GM19455 (cell line): ENCODE measurements around the gene TM2D3.

Experiments
- ATAC-seq: cut with Tn5 transposase; IDR thresholded peaks from one replicate; pipeline ENCODE4 v1.9.1; 2021; ENCODE audit not compliant: unreplicated experiment

The TM2D3 gene

GRCh38 chr15:101625980-101626379 lies 26.2 kb downstream of the TM2D3 start:
- ATAC-seq, result no peak

DNA sequence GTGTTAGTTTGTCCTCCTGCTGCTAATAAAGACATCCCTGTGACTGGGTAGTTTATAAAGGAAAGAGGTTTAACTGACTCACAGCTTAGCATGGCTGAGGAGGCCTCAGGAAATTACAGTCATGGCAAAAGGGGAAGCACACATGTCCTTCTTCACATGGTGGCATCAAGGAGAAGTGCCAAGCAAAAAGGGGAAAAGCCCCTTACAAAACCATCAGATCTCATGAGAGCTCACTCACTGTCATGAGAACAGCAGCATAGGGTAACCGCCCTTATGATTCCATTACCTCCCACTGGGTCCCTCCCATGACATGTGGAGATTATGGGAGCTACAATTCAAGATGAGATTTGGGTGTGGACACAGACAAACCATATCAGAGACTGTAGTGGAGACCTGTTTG lies 27.0 kb downstream of the TM2D3 start:
- ATAC-seq, result no peak

DNA sequence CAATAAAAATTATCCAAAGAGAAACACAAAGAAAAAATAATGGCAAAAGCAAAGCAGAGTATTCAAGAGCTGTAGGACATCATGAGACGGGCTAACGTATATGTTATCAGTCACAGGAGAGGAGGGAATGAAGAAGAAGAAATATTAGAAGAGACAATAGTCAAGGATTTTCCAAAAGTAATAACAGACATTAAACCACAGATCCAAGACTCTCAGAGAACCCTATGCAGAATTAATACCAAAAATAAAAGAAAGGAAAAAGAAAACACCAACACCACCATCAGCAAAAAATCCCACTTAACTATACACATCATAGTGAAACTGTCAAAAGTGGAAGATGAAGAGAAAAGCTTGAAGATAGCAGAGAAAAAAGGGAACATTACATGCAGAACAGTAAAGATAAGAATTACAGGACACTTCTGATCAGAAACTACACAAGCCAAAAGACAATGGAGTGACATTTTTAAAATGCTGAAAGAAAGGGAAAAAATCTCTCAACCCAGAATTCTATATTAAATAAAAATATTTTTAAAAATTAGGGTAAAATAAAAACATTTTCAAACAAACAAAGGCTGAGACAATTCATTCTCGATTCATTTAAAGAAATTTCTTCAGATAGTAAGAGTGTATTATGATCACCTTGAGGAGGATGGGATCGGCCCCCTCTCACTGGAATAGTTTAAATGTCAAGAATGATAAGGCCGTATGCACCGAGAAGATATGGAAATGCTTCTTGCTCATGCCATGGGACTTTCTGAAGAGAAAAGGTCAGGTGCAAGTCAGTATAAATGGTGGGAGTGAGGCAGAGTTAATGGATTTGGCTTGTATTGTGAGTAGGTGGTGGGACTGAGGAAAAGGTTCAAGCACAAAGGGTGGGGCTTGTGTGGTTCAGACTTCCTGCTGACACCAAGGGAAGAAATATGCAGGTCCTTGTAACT lies 28.5 kb downstream of the TM2D3 start:
- ATAC-seq, result no peak

DNA sequence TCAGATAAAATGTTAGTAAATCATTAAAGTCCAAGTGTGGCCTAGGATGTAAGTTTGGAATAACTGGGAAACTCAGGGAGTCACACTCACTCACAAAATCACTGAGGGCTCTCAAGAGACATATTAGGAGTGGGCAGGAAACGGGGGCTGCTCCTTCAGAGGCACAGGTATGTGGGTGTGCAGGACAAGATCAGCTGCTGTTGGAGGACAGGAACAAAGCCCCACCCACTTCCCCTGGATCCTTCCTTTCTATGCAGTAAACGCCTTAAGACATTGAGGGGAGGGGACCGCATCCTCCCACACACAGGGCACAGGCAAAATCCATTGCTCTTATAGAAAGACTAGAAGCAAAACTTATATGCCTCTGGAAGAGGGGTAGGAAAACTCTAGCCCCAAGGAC lies 30.2 kb downstream of the TM2D3 start:
- ATAC-seq, result no peak

GRCh38 chr15:101620671-101621070 lies 31.5 kb downstream of the TM2D3 start:
- ATAC-seq, result no peak

- ATAC-seq, result no peak
Observed at GRCh38 chr15:101619615-101619865, 32.6 kb downstream of the TM2D3 start.

GRCh38 chr15:101618851-101619614 lies 33.1 kb downstream of the TM2D3 start:
- no peak for ATAC-seq

DNA sequence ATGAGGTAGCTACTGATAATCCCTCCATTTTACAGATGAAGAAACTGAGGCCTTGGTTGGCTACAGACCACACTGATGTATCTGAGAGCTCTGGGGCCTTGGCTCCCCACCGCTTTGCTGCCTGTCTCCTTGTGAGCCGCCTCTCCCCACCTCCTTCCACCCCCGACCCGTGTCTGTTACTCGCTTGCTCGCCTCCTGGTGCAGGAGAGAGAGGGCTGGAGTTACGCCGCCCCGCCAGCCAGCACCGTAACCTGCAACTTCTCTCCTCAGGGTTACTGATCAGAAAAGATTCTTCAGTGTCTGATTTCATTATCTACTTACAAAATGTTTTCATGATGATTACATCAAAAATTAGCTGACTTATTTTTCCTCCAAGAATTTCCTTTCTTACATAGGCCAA lies 34.1 kb downstream of the TM2D3 start:
- no peak for ATAC-seq

DNA sequence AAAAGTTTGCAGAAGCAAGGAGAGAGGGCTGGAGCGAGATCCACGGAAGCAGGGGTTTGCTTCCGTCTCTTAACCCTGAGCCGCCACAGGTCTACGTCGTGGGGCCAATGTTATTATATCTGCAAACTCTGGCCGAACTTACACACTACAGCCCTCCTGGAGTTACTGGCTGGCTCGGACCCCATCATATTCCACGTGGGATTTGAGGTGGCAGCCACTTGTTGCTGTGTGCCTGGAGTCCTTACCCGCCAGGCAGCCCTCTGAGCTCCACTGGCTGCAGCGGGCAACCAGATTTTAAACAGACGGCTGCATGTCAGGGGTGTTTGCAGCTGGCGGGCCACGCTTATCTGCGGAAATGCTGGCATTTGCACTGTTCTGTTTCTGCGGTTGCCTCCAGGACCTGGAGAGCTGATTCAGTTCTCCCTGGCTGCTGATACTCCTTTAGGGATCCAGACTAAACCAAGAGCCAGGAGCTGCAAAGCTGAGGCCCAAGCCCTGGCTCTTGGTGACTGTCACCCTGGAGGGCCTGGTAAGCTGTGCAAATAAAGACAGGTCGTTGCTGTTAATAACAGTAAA lies 34.7 kb downstream of the TM2D3 start:
- no peak for ATAC-seq

GRCh38 chr15:101615986-101616848 lies 36.0 kb downstream of the TM2D3 start:
- ATAC-seq, result no peak

GRCh38 chr15:101615414-101615985 lies 36.7 kb downstream of the TM2D3 start:
- no peak for ATAC-seq

- ATAC-seq, result no peak
Observed at GRCh38 chr15:101614761-101615160, 37.4 kb downstream of the TM2D3 start.

DNA sequence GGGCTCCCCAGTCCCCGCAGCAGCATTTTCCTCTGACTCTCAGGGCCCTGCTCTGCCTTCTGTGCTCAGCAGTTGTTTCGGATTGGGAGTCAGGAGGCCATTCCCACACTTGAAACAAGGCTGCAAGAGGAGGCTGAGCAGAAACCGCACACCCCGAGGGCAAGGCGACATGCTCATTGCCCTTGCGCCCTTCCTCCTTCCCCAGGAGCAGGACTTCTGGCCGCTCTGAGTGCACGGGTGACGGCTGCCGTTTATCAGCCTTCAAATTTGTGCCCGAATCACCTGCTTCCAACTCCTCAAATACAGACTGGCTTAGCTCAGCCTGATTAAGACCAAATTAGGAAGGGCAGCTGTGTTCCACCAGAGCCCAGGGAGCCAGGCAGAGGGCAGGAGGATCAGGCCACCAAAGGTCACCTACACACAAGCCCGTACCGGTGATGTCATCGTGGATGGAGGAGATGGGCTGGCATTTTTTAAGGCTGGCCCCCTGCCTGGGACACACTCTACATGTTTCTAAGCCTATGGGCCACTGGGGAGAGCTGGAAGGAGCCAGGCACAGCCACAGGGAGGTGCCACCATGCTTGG lies 38.1 kb downstream of the TM2D3 start:
- ATAC-seq, result no peak

DNA sequence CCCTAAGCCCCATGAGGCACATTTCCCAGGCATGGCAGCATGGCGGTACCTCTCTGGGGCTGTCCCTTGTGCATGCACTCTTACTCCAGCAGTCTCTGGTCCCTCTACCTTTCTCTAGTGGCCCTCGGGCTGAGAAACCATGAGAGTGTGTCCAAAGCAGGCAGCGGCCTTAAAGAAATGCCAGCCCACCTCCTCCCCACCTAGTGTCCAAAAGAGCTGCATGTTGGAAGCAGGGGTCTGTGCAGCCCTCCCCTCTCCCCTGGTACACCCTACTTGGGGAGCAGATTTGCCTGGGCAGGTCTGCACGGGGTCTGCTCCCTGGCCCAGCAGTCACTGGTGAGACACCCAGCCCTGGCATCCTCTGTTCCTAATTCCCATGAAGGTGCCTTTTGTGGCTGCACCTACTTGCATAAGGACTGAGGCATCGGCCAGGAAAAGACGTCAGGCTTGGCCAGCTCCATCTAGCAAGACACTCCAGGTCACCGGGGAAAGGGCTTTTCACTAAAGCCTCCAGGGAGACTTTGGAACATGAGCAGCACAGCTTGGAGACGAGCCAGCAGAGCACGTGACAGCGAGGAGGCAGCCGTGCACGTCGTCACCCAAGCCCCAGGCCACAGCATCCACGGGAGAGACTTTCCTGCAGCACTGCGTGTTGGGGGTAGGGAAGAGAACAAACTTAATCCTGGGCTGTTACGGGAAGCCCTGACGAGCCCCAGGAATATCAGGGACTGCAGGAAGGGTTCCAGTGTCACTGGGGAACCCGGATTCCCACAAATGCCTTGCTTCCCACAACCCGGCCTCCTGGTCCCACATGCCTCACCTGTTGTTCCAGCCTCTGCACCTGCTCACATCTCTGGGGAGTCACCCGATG lies 38.8 kb downstream of the TM2D3 start:
- ATAC-seq, result no peak

DNA sequence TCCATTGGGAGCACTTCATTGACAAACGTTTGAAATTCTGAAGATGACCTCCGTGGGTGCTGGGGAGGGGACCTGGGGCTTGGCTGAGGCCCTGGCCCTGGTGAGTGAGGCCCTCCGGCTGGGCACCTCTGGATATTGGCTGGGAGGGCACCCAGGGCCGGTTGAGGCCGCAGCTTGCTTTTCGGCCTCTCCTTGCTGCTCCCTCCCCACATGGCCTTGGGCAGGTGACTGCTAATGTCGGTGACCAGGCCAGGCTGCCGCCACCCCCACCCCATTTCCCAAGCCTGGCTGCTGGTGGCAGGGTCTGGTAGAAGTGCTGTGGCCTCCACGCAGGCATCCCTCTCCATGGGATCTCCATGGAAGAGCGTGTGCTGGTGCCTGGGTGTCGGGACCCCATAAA lies 39.5 kb downstream of the TM2D3 start:
- no peak for ATAC-seq

GRCh38 chr15:101611580-101612299 lies 40.4 kb downstream of the TM2D3 start:
- ATAC-seq, result no peak

DNA sequence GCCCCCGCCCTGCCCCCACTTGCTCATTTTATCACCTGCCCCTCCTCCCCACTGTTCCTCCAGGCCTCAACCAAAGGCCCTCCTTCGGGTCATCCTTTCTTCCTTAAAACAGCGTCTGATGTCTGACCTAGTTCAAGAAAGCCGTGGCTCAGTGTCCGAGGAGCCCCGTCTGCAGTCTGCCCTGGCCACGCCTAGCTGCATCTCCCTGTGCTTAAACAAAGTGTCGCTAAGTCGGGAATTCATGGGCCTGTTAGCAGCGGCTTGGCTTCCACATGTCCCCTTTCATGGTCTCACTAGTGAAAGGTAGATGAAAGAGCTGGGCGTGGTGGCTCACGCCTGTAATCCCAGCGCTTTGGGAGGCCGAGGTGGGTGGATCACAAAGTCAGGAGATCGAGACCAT lies 41.2 kb downstream of the TM2D3 start:
- no peak for ATAC-seq

- ATAC-seq, result no peak
Observed at GRCh38 chr15:101610611-101611000, 41.6 kb downstream of the TM2D3 start.
